ENCODE data around the gene ACSM3. TPM values are rescaled to one million over a fixed set of nuclear protein-coding genes. Genes with fewer than 3 reads are reported as not detected.

Gene ACSM3
- total RNA-seq, 1 donor from 2014 or later = not detected

DNA sequence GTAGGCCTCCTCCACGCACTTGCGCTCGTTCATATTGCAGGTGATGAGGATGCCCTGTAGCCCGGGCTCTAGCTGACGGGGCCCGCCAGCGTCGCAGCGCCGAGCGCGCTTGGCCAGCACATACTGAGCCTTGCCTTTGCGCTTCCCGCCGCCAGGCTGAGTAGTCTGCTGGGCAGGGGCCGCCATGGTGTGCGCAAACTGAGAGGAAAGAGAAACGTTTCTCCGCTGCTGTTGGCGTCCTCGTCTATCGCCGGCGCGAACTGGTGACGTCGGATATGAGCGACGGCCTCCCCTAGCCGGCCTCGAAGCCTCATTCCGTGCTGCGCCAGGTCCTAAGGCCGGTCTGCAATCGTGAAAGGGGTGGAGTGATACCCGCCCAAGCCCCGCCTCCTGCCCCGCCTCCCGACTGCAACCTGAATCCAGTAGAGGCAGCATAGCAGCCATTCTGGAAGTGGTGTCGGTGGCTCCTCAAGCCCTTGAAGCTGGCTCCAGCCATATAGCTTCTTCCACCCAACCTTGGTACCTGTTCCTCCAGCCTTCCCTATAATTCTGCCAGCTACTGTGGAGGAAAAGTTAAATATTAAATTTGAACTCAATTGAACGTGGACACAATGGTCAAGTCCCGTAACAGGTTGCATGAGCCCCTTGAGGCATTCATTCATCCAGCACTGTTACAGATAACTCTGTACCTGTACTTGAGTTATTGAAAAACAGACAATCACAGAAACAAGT lies 22.1 kb upstream of the ACSM3 start, which contains the start of gene THUMPD1:
Gene THUMPD1, minus strand, starts transcription at position 265 of the 732 bp plus-strand sequence. Its CDS starts 79 bp downstream, at position 186.
- intact Hi-C loops (cut with DNase I) = loop anchor here (2.0 to 5.0 kb wide), 6 partner anchors 64 to 1953 kb away; partner anchors contain the start of genes DCUN1D3, ERI2, LYRM1 and REXO5
- peak; percentile 90 to 98 for DNase-seq (ENCODE audit: low spot score in 2 of 2)
- TF ChIP-seq, protein P1, sequence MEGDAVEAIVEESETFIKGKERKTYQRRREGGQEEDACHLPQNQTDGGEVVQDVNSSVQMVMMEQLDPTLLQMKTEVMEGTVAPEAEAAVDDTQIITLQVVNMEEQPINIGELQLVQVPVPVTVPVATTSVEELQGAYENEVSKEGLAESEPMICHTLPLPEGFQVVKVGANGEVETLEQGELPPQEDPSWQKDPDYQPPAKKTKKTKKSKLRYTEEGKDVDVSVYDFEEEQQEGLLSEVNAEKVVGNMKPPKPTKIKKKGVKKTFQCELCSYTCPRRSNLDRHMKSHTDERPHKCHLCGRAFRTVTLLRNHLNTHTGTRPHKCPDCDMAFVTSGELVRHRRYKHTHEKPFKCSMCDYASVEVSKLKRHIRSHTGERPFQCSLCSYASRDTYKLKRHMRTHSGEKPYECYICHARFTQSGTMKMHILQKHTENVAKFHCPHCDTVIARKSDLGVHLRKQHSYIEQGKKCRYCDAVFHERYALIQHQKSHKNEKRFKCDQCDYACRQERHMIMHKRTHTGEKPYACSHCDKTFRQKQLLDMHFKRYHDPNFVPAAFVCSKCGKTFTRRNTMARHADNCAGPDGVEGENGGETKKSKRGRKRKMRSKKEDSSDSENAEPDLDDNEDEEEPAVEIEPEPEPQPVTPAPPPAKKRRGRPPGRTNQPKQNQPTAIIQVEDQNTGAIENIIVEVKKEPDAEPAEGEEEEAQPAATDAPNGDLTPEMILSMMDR (IDR thresholded peaks at IDR 0.05) = peak in 2 of 3 experiments; percentile 15 to 34
- peaks cover 3 to 19% of the 10 kb centered on the region in 2 donors for H3K4me1 ChIP-seq
- H3K27me3 ChIP-seq = no peaks in the 10 kb centered on the region
- H3K36me3 ChIP-seq = peaks cover 7 to 19% of the 10 kb centered on the region in 2 donors
- no peaks in the 10 kb centered on the region for H3K9me3 ChIP-seq
- H3K4me3 ChIP-seq = peak within 1 kb of the TSS; percentile 85 to 88
- peak within 1 kb of the TSS; percentile 94 to 97 for H3K27ac ChIP-seq

DNA sequence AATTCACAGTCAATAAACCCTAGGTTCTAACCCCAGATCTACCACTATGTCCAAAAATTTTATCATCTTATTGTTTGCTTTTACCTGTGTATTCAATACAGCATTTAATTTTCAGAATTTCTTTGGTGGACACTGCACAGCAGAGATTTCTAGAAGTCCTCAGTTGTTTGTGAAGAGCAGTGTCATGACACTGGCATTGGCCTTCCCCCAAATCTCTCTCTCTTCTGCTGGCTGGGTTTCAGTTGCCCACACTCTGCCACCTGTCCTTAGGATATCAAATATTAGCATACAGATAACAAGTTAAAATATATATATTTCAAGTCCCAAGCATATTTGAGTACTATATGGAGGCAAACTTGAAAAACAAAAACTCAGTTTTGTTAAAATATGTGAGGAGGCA lies 20.2 kb upstream of the ACSM3 start:
- Histone ChIP-seq H3K36me3 (peaks cover 0 to 9% of the 10 kb centered on the region in 2 donors), H3K4me3 (no peak overlapping the region), H3K27me3 (no peaks in the 10 kb centered on the region), H3K27ac (no peak overlapping the region), H3K9me3 (no peaks in the 10 kb centered on the region), H3K4me1 (peaks cover 3 to 16% of the 10 kb centered on the region in 2 donors)
- DNase-seq (ENCODE audit: low spot score in 2 of 2) = no peak
- intact Hi-C loops (cut with DNase I) = loop anchor here (5.0 kb wide), 4 partner anchors 64 to 1186 kb away; partner anchors contain the start of genes DCUN1D3, ERI2, LYRM1 and REXO5
- TF ChIP-seq, protein P1 (IDR thresholded peaks at IDR 0.05) = no peak

DNA sequence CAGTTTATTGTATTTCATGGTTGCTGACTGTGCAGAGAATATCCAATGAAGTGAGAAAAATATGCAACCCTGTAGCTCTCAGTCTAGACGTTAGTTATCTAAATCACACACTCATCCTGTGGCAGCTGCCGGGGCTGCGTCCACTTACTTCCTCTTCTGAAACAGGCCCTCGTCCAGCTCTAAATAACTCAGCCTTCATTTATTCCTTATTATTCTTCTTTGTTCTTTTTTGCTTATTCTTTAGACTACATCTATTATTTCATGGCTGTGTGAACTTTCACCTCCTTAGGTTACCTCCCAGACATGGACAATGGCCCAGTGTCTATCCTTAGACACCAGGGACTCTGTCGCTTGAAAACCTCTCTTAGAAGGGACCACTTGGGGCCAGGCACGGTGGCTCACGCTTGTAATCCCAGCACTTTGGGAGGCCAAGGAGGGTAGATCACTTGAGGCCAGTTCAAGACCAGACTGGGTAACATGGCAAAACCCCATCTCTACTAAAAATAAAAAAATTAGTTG lies 18.8 kb upstream of the ACSM3 start:
- intact Hi-C loops (cut with DNase I) = loop anchor here (5.0 kb wide), 4 partner anchors 62 to 1188 kb away; partner anchors contain the start of genes DCUN1D3, ERI2, LYRM1 and REXO5
- Histone ChIP-seq H3K27ac (no peak overlapping the region), H3K4me3 (no peak overlapping the region), H3K36me3 (no peaks in the 10 kb centered on the region), H3K9me3 (no peaks in the 10 kb centered on the region), H3K27me3 (no peaks in the 10 kb centered on the region), H3K4me1 (peaks cover under 1 to 6% of the 10 kb centered on the region in 2 donors)
- TF ChIP-seq, protein P1 (IDR thresholded peaks at IDR 0.05) = no peak
- DNase-seq (ENCODE audit: low spot score in 2 of 2) = no peak

DNA sequence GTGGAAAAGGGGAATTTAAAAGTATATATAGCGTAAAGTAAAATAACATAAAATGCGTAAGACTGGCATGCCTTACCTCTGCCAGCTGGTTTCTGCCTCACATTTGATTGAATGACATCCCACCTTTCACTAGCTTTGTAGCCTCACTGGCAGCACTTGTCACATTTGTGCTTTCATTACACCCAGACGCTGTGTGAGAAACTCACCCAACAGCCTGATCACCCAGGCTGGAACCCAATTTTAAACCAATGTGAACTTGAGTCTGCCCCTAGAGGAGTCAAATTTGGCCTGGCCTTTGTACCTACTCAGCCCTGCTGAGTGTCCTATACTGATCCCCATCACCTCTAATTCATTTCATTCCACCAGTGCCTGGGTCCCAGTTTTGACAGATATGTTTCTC lies 17.4 kb upstream of the ACSM3 start:
- H3K4me1 ChIP-seq = no peaks in the 10 kb centered on the region
- DNase-seq (ENCODE audit: low spot score in 2 of 2) = no peak
- no peak overlapping the region for H3K4me3 ChIP-seq
- TF ChIP-seq, protein P1 (IDR thresholded peaks at IDR 0.05) = no peak
- intact Hi-C loops (cut with DNase I) = no loop called here
- no peaks in the 10 kb centered on the region for H3K27me3 ChIP-seq
- no peaks in the 10 kb centered on the region for H3K9me3 ChIP-seq
- no peak overlapping the region for H3K27ac ChIP-seq
- H3K36me3 ChIP-seq = no peaks in the 10 kb centered on the region

DNA sequence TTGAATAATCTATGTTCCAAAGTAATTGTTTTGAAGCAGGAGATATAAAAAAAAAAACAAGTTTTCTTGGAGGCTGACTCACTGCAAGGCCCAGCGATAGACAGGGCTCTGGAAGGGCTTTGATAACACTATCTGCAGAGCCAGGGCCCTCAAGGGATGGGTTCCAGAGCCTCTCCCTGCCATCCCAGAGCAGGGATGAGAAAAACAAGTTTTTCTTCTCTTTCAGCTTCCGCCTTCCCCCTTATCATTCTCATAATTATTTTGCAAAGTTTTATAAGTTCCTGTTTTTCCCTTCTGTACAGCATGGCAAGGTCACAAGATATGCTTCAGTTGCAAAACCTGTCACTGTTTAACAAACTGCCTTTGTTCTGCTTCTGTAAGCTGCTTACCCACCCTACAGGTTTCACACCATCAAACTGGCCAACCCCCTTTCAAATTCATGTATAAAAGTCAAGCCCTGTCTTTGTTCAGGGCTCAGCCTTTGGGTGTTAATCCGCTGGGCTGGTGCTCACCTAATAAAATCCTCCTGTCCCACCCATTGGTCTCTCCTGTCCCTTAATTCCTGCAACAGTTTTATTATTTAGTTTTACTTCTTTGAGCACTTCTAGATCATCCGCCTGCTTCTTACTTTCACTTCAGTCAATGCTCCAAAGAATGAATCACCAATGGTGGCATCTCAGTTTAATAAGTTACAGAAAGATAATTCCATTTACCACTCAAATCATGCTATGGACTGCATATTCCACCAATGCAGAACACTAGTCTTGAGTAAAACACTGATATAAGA lies 16.6 kb upstream of the ACSM3 start:
- Histone ChIP-seq H3K9me3 (no peaks in the 10 kb centered on the region), H3K27ac (no peak overlapping the region), H3K4me3 (no peak overlapping the region), H3K36me3 (no peaks in the 10 kb centered on the region), H3K4me1 (no peaks in the 10 kb centered on the region), H3K27me3 (no peaks in the 10 kb centered on the region)
- no peak for DNase-seq (ENCODE audit: low spot score in 2 of 2)
- TF ChIP-seq, protein P1 (IDR thresholded peaks at IDR 0.05) = no peak
- intact Hi-C loops (cut with DNase I) = no loop called here
